Kidney capillary endothelial cell (primary cell): Measurements from ENCODE around the gene BEND5.

Experiments used
- DNase-seq: peaks from one replicate; pipeline ENCODE4 v3.0.0-alpha.2; 2018; ENCODE audit warnings: low spot score

BEND5 gene

GRCh38 chr1:48679859-48680258 is 96.8 kb downstream of the BEND5 start:
- no peak for DNase-seq

- no peak for DNase-seq
These were observed 97.8 kb downstream of the BEND5 start for GRCh38 chr1:48678710-48679505.
